ENCODE results near the gene PI4KB.

The PI4KB gene

DNA sequence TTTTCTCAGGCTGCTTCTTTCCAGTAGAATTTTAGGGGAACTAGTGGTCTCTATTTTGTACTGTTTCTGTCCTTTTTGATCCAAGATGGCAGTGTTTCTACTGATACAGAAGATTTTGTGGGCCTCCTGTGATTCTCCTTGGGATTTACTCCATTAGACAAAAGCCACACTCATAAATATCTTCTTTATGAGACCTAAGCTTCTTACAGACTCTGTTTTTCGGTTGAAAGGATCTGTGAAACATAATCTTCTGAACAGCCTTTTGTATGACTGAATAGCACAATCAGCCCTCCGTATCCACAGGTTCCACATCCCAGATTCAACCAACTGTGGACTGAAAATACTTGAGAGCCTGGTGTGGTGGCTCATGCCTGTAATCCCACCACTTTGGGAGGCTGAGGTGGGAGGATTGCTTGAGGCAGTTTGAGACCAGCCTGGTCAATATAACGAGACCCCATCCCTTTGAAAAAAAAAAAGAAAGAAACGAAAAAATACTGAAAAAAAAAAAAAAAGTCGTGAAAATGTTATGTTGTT is 83.5 kb downstream of the PI4KB start:
- DNase-seq (ENCODE audit: low read depth, low spot score): no peak
- TF ChIP-seq, protein P1, sequence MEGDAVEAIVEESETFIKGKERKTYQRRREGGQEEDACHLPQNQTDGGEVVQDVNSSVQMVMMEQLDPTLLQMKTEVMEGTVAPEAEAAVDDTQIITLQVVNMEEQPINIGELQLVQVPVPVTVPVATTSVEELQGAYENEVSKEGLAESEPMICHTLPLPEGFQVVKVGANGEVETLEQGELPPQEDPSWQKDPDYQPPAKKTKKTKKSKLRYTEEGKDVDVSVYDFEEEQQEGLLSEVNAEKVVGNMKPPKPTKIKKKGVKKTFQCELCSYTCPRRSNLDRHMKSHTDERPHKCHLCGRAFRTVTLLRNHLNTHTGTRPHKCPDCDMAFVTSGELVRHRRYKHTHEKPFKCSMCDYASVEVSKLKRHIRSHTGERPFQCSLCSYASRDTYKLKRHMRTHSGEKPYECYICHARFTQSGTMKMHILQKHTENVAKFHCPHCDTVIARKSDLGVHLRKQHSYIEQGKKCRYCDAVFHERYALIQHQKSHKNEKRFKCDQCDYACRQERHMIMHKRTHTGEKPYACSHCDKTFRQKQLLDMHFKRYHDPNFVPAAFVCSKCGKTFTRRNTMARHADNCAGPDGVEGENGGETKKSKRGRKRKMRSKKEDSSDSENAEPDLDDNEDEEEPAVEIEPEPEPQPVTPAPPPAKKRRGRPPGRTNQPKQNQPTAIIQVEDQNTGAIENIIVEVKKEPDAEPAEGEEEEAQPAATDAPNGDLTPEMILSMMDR (IDR thresholded peaks at IDR 0.05; ENCODE audit: low read depth, low read length): no peak
- no peak overlapping the region for H3K4me3 ChIP-seq (ENCODE audit: low read depth, low read length)
- in situ Hi-C loops (cut with HindIII; ENCODE audit: low sequenced_read_pairs): no loop called here

DNA sequence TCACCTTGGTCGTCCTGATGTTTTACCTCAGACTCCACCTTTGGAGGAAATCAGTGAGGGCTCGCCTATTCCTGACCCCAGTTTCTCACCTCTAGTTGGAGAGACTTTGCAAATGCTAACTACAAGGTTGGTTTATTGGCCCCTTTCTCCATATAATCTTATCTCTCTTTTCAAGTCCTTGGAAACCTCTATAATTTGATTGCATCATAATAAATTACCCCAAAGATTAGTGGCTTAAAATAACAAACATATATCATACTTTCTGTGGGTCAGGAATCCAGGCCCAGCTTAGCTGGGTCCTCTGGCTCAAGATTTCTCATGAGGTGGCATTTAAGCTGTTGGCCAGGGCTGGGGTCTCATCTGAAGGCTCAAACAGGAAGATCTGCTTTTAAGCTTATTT is 84.8 kb downstream of the PI4KB start:
- in situ Hi-C loops (cut with HindIII; ENCODE audit: low sequenced_read_pairs): no loop called here
- DNase-seq (ENCODE audit: low read depth, low spot score): no peak
- no peak overlapping the region for H3K4me3 ChIP-seq (ENCODE audit: low read depth, low read length)
- TF ChIP-seq, protein P1 (IDR thresholded peaks at IDR 0.05; ENCODE audit: low read depth, low read length): no peak
